ENCODE measurements around the gene BOC.

The BOC gene

GRCh38 chr3:113255854-113256615 lies 44.7 kb downstream of the BOC start:
- H3K36me3 ChIP-seq (ENCODE audit: control insufficient read depth, insufficient read depth, low read length), result no peaks in the 10 kb centered on the region
- H3K27ac ChIP-seq (ENCODE audit: insufficient read depth, low read length, poor library complexity, severe bottlenecking), result no peak overlapping the region
- H3K4me3 ChIP-seq (ENCODE audit: insufficient read depth, low read depth, low read length, poor library complexity, severe bottlenecking), result no peak overlapping the region
- no peak for DNase-seq
- H3K9me3 ChIP-seq (ENCODE audit: control insufficient read depth, low read length), result no peaks in the 10 kb centered on the region
- H3K27me3 ChIP-seq (replicated peaks; ENCODE audit: control insufficient read depth, insufficient read depth, low read length, poor library complexity, severe bottlenecking), result no peaks in the 10 kb centered on the region
- no peaks in the 10 kb centered on the region for H3K4me1 ChIP-seq (ENCODE audit: control insufficient read depth, insufficient read depth, low read length, poor library complexity, severe bottlenecking)

- no peaks in the 10 kb centered on the region for H3K9me3 ChIP-seq (ENCODE audit: control insufficient read depth, low read length)
- no peak for DNase-seq
- no peaks in the 10 kb centered on the region for H3K36me3 ChIP-seq (ENCODE audit: control insufficient read depth, insufficient read depth, low read length)
- no peak overlapping the region for H3K4me3 ChIP-seq (ENCODE audit: insufficient read depth, low read depth, low read length, poor library complexity, severe bottlenecking)
- H3K27me3 ChIP-seq (replicated peaks; ENCODE audit: control insufficient read depth, insufficient read depth, low read length, poor library complexity, severe bottlenecking), result no peaks in the 10 kb centered on the region
- no peak overlapping the region for H3K27ac ChIP-seq (ENCODE audit: insufficient read depth, low read length, poor library complexity, severe bottlenecking)
- H3K4me1 ChIP-seq (ENCODE audit: control insufficient read depth, insufficient read depth, low read length, poor library complexity, severe bottlenecking), result no peaks in the 10 kb centered on the region
Measured at GRCh38 chr3:113258361-113258760, 47.0 kb downstream of the BOC start.

GRCh38 chr3:113259196-113259595 lies 47.8 kb downstream of the BOC start:
- H3K9me3 ChIP-seq (ENCODE audit: control insufficient read depth, low read length), result no peaks in the 10 kb centered on the region
- H3K27ac ChIP-seq (ENCODE audit: insufficient read depth, low read length, poor library complexity, severe bottlenecking), result no peak overlapping the region
- DNase-seq, result no peak
- H3K27me3 ChIP-seq (replicated peaks; ENCODE audit: control insufficient read depth, insufficient read depth, low read length, poor library complexity, severe bottlenecking), result no peaks in the 10 kb centered on the region
- H3K4me1 ChIP-seq (ENCODE audit: control insufficient read depth, insufficient read depth, low read length, poor library complexity, severe bottlenecking), result no peaks in the 10 kb centered on the region
- no peaks in the 10 kb centered on the region for H3K36me3 ChIP-seq (ENCODE audit: control insufficient read depth, insufficient read depth, low read length)
- no peak overlapping the region for H3K4me3 ChIP-seq (ENCODE audit: insufficient read depth, low read depth, low read length, poor library complexity, severe bottlenecking)

GRCh38 chr3:113261063-113261625 lies 49.8 kb downstream of the BOC start:
- Histone ChIP-seq H3K4me1 (ENCODE audit: control insufficient read depth, insufficient read depth, low read length, poor library complexity, severe bottlenecking) (no peaks in the 10 kb centered on the region), H3K9me3 (ENCODE audit: control insufficient read depth, low read length) (no peaks in the 10 kb centered on the region), H3K27me3 (replicated peaks; ENCODE audit: control insufficient read depth, insufficient read depth, low read length, poor library complexity, severe bottlenecking) (no peaks in the 10 kb centered on the region), H3K27ac (ENCODE audit: insufficient read depth, low read length, poor library complexity, severe bottlenecking) (no peak overlapping the region), H3K4me3 (ENCODE audit: insufficient read depth, low read depth, low read length, poor library complexity, severe bottlenecking) (no peak overlapping the region), H3K36me3 (ENCODE audit: control insufficient read depth, insufficient read depth, low read length) (no peaks in the 10 kb centered on the region)
- DNase-seq, result no peak

GRCh38 chr3:113261626-113262303 lies 50.4 kb downstream of the BOC start:
- Histone ChIP-seq H3K9me3 (ENCODE audit: control insufficient read depth, low read length) (no peaks in the 10 kb centered on the region), H3K4me1 (ENCODE audit: control insufficient read depth, insufficient read depth, low read length, poor library complexity, severe bottlenecking) (no peaks in the 10 kb centered on the region), H3K27ac (ENCODE audit: insufficient read depth, low read length, poor library complexity, severe bottlenecking) (no peak overlapping the region), H3K27me3 (replicated peaks; ENCODE audit: control insufficient read depth, insufficient read depth, low read length, poor library complexity, severe bottlenecking) (no peaks in the 10 kb centered on the region), H3K4me3 (ENCODE audit: insufficient read depth, low read depth, low read length, poor library complexity, severe bottlenecking) (no peak overlapping the region), H3K36me3 (ENCODE audit: control insufficient read depth, insufficient read depth, low read length) (no peaks in the 10 kb centered on the region)
- DNase-seq, result no peak

- Histone ChIP-seq H3K27ac (ENCODE audit: insufficient read depth, low read length, poor library complexity, severe bottlenecking) (no peak overlapping the region), H3K4me1 (ENCODE audit: control insufficient read depth, insufficient read depth, low read length, poor library complexity, severe bottlenecking) (no peaks in the 10 kb centered on the region), H3K36me3 (ENCODE audit: control insufficient read depth, insufficient read depth, low read length) (no peaks in the 10 kb centered on the region), H3K9me3 (ENCODE audit: control insufficient read depth, low read length) (no peaks in the 10 kb centered on the region), H3K4me3 (ENCODE audit: insufficient read depth, low read depth, low read length, poor library complexity, severe bottlenecking) (no peak overlapping the region), H3K27me3 (replicated peaks; ENCODE audit: control insufficient read depth, insufficient read depth, low read length, poor library complexity, severe bottlenecking) (no peaks in the 10 kb centered on the region)
- DNase-seq, result no peak
Measured at GRCh38 chr3:113262304-113262665, 50.9 kb downstream of the BOC start.

- Histone ChIP-seq H3K27me3 (replicated peaks; ENCODE audit: control insufficient read depth, insufficient read depth, low read length, poor library complexity, severe bottlenecking) (no peaks in the 10 kb centered on the region), H3K36me3 (ENCODE audit: control insufficient read depth, insufficient read depth, low read length) (no peaks in the 10 kb centered on the region), H3K4me1 (ENCODE audit: control insufficient read depth, insufficient read depth, low read length, poor library complexity, severe bottlenecking) (no peaks in the 10 kb centered on the region), H3K27ac (ENCODE audit: insufficient read depth, low read length, poor library complexity, severe bottlenecking) (no peak overlapping the region), H3K9me3 (ENCODE audit: control insufficient read depth, low read length) (no peaks in the 10 kb centered on the region), H3K4me3 (ENCODE audit: insufficient read depth, low read depth, low read length, poor library complexity, severe bottlenecking) (no peak overlapping the region)
- DNase-seq, result no peak
Measured at GRCh38 chr3:113263020-113263419, 51.7 kb downstream of the BOC start.

GRCh38 chr3:113263778-113264177 lies 52.4 kb downstream of the BOC start:
- Histone ChIP-seq H3K9me3 (ENCODE audit: control insufficient read depth, low read length) (no peaks in the 10 kb centered on the region), H3K27me3 (replicated peaks; ENCODE audit: control insufficient read depth, insufficient read depth, low read length, poor library complexity, severe bottlenecking) (no peaks in the 10 kb centered on the region), H3K27ac (ENCODE audit: insufficient read depth, low read length, poor library complexity, severe bottlenecking) (no peak overlapping the region), H3K4me1 (ENCODE audit: control insufficient read depth, insufficient read depth, low read length, poor library complexity, severe bottlenecking) (no peaks in the 10 kb centered on the region), H3K36me3 (ENCODE audit: control insufficient read depth, insufficient read depth, low read length) (no peaks in the 10 kb centered on the region), H3K4me3 (ENCODE audit: insufficient read depth, low read depth, low read length, poor library complexity, severe bottlenecking) (no peak overlapping the region)
- DNase-seq, result no peak

GRCh38 chr3:113264283-113265131 lies 53.1 kb downstream of the BOC start:
- Histone ChIP-seq H3K9me3 (ENCODE audit: control insufficient read depth, low read length) (no peaks in the 10 kb centered on the region), H3K4me1 (ENCODE audit: control insufficient read depth, insufficient read depth, low read length, poor library complexity, severe bottlenecking) (no peaks in the 10 kb centered on the region)

More at GRCh38 chr3:113264283-113265131, 53.1 kb downstream of the BOC start:
- Histone ChIP-seq H3K27ac (ENCODE audit: insufficient read depth, low read length, poor library complexity, severe bottlenecking) (no peak overlapping the region), H3K27me3 (replicated peaks; ENCODE audit: control insufficient read depth, insufficient read depth, low read length, poor library complexity, severe bottlenecking) (no peaks in the 10 kb centered on the region), H3K36me3 (ENCODE audit: control insufficient read depth, insufficient read depth, low read length) (no peaks in the 10 kb centered on the region), H3K4me3 (ENCODE audit: insufficient read depth, low read depth, low read length, poor library complexity, severe bottlenecking) (no peak overlapping the region)
- no peak for DNase-seq
